Liver (tissue), 3 donors: ENCODE measurements around the gene SH3BP2.

Experiments
- EGR1 ChIP-seq, 2 donors: IDR thresholded peaks; 2 replicates each; pipeline ENCODE4 v1.6.1; 2016 to 2018; ENCODE audit warnings: antibody characterized with exemption in 2 of 2, low read depth in 2 of 2
- HNF4G ChIP-seq: IDR thresholded peaks from 2 replicates; pipeline ENCODE4 v1.6.1; 2016; ENCODE audit warnings: antibody characterized with exemption
- JUND ChIP-seq, 2 donors: IDR thresholded peaks; 2 replicates each; pipeline ENCODE4 v1.6.1; 2016; ENCODE audit warnings: antibody characterized with exemption in 2 of 2
- RXRA ChIP-seq, 2 donors: IDR thresholded peaks; 2 replicates each; pipeline ENCODE4 v1.6.1; 2017 to 2018; ENCODE audit warnings: antibody characterized with exemption in 2 of 2, mild to moderate bottlenecking in 1 of 2
- TAF1 ChIP-seq: conservative IDR thresholded peaks from 2 replicates; pipeline ENCODE4 v1.6.1; 2016; ENCODE audit warnings: antibody characterized with exemption, mild to moderate bottlenecking
- TF ChIP-seq, protein P1 (sequence below): fragments of 150-350 bp; IDR thresholded peaks from 2 replicates; pipeline ENCODE4 v1.5.1; 2017; ENCODE audit warnings: improper control_type of control experiment, low read depth, low read length; ENCODE audit not compliant: missing input control
- TF ChIP-seq, protein P2 (sequence below): IDR thresholded peaks from 2 replicates; pipeline ENCODE4 v1.6.1; 2016; ENCODE audit warnings: antibody characterized with exemption
- TF ChIP-seq, protein P3 (sequence below): IDR thresholded peaks from 2 replicates; pipeline ENCODE4 v1.6.1; 2016; ENCODE audit warnings: antibody characterized with exemption, mild to moderate bottlenecking
- TF ChIP-seq, protein P4 (sequence below): IDR thresholded peaks from 2 replicates; pipeline ENCODE4 v1.6.1; 2016; ENCODE audit warnings: antibody characterized with exemption
- donor health status: healthy.
- donor health status: healthy.

DNA sequence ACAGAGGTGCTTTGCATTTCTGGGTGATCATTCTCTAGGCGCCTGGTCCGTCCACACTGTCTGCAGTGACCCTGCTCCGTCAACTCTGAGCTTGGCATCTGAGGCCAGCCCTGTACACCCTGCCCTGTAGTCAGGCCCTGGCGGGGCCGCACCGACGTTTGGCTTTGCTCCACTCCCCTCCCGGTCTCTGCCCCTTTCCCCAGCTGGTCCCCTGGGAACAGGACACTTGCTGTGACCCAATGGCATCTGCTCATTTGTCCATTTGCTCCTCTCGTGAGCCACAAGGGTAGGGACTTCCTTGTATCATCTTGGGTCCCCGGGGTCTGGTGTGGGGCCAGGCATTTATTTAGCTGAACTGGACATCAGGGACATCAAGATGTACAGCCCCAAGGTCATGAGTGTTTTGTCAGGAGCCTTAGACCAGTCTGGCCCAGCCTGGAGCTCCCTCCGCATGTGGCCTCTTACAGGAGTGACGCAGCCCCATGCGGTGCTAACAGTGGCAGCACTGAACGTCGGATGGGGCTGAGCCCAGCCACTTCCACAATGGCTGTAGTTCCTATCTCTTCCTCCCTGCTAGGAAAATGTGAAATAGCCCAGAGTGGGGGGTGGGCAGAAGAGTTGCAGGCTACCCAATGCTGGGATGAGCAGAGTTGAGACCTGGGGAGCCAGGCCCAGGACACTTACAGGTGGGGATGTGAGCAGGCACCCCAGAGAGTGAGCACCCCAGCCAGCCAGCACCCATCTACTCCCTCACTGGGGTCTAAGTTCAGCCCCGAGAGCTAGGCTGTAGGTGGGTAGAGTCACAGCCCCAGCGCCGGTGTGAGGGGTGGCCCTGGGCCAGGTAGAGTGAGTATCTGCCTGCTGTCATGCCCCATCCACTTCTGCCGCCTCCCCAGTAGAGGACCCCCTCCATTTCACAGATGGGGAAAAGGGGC lies 2.0 kb upstream of the SH3BP2 start:
- TF ChIP-seq RXRA (IDR thresholded peaks at IDR 0.05), result peak; percentile 71 to 79
- TF ChIP-seq, protein P1, sequence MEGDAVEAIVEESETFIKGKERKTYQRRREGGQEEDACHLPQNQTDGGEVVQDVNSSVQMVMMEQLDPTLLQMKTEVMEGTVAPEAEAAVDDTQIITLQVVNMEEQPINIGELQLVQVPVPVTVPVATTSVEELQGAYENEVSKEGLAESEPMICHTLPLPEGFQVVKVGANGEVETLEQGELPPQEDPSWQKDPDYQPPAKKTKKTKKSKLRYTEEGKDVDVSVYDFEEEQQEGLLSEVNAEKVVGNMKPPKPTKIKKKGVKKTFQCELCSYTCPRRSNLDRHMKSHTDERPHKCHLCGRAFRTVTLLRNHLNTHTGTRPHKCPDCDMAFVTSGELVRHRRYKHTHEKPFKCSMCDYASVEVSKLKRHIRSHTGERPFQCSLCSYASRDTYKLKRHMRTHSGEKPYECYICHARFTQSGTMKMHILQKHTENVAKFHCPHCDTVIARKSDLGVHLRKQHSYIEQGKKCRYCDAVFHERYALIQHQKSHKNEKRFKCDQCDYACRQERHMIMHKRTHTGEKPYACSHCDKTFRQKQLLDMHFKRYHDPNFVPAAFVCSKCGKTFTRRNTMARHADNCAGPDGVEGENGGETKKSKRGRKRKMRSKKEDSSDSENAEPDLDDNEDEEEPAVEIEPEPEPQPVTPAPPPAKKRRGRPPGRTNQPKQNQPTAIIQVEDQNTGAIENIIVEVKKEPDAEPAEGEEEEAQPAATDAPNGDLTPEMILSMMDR, result no peak
- TF ChIP-seq HNF4G, result peak; percentile 45
- peak; percentile 59 for TF ChIP-seq TAF1
- TF ChIP-seq, protein P2, sequence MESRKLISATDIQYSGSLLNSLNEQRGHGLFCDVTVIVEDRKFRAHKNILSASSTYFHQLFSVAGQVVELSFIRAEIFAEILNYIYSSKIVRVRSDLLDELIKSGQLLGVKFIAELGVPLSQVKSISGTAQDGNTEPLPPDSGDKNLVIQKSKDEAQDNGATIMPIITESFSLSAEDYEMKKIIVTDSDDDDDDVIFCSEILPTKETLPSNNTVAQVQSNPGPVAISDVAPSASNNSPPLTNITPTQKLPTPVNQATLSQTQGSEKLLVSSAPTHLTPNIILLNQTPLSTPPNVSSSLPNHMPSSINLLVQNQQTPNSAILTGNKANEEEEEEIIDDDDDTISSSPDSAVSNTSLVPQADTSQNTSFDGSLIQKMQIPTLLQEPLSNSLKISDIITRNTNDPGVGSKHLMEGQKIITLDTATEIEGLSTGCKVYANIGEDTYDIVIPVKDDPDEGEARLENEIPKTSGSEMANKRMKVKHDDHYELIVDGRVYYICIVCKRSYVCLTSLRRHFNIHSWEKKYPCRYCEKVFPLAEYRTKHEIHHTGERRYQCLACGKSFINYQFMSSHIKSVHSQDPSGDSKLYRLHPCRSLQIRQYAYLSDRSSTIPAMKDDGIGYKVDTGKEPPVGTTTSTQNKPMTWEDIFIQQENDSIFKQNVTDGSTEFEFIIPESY, result no peak
- TF ChIP-seq, protein P3, sequence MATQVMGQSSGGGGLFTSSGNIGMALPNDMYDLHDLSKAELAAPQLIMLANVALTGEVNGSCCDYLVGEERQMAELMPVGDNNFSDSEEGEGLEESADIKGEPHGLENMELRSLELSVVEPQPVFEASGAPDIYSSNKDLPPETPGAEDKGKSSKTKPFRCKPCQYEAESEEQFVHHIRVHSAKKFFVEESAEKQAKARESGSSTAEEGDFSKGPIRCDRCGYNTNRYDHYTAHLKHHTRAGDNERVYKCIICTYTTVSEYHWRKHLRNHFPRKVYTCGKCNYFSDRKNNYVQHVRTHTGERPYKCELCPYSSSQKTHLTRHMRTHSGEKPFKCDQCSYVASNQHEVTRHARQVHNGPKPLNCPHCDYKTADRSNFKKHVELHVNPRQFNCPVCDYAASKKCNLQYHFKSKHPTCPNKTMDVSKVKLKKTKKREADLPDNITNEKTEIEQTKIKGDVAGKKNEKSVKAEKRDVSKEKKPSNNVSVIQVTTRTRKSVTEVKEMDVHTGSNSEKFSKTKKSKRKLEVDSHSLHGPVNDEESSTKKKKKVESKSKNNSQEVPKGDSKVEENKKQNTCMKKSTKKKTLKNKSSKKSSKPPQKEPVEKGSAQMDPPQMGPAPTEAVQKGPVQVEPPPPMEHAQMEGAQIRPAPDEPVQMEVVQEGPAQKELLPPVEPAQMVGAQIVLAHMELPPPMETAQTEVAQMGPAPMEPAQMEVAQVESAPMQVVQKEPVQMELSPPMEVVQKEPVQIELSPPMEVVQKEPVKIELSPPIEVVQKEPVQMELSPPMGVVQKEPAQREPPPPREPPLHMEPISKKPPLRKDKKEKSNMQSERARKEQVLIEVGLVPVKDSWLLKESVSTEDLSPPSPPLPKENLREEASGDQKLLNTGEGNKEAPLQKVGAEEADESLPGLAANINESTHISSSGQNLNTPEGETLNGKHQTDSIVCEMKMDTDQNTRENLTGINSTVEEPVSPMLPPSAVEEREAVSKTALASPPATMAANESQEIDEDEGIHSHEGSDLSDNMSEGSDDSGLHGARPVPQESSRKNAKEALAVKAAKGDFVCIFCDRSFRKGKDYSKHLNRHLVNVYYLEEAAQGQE, result no peak
- TF ChIP-seq, protein P4, sequence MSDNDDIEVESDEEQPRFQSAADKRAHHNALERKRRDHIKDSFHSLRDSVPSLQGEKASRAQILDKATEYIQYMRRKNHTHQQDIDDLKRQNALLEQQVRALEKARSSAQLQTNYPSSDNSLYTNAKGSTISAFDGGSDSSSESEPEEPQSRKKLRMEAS, result peak; percentile 32
- no peak for TF ChIP-seq JUND (IDR thresholded peaks at IDR 0.05)
- TF ChIP-seq EGR1 (IDR thresholded peaks at IDR 0.05; ENCODE audit: low read depth in 2 of 2), result no peak
